ENCODE data around the gene CAMK2A.
A peak's percentile ranks its signal among the peaks of the same experiment; 100 is the strongest.

The CAMK2A gene

DNA sequence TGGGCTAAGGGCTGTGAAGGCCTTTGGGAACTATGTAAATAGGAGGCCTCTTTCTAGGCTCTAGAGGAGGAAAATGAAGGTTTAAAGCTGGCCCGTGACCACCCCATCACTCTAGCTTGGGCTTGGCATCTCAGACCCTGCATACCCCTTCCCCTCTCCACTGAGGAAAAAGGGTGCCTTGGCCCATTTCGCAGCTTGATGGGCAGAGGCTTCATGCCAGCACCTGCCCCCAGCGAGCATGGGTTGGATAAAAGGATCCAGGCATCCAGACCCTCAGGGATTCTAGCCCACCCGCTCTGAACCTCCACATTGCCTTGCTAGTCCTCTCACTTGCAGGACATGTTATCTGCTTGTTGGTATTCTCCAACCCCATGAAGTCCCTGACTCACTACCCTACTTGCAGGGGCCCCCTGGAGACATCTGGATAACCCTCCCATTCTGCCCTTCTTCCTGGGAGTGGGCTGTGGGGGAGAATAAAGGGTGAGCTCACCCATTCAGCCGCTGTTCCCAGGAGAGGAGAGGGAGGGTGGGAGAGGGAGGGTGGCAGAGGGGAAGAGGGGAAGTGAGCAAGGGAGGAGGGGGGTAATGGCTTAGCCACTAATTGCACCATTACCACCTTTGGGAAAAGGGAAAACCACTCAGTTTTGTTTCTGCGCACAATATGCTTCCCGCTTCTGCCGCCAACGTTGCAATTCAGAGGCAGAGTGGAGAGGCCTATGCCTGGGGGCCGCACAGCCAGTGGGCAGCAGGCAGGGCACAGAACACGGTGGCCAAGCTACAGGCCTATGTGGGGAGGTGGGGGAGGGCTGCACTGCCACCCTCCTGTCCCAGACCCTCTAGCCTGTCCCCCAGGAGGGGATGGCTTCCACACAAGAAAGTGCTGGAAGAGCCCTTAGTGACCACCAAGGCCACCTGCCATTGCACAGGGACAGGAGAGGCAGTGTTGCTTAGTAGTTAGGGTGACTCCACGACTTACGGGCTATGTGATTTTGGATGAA is 2.1 kb upstream of the CAMK2A start:
- H3K4me3 ChIP-seq (ENCODE audit: low read depth, low read length) = no peak overlapping the region
- no peak for DNase-seq (ENCODE audit: low read depth)
- TF ChIP-seq, protein P1, sequence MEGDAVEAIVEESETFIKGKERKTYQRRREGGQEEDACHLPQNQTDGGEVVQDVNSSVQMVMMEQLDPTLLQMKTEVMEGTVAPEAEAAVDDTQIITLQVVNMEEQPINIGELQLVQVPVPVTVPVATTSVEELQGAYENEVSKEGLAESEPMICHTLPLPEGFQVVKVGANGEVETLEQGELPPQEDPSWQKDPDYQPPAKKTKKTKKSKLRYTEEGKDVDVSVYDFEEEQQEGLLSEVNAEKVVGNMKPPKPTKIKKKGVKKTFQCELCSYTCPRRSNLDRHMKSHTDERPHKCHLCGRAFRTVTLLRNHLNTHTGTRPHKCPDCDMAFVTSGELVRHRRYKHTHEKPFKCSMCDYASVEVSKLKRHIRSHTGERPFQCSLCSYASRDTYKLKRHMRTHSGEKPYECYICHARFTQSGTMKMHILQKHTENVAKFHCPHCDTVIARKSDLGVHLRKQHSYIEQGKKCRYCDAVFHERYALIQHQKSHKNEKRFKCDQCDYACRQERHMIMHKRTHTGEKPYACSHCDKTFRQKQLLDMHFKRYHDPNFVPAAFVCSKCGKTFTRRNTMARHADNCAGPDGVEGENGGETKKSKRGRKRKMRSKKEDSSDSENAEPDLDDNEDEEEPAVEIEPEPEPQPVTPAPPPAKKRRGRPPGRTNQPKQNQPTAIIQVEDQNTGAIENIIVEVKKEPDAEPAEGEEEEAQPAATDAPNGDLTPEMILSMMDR (conservative IDR thresholded peaks at IDR 0.05; ENCODE audit: low read depth, low read length) = no peak

DNA sequence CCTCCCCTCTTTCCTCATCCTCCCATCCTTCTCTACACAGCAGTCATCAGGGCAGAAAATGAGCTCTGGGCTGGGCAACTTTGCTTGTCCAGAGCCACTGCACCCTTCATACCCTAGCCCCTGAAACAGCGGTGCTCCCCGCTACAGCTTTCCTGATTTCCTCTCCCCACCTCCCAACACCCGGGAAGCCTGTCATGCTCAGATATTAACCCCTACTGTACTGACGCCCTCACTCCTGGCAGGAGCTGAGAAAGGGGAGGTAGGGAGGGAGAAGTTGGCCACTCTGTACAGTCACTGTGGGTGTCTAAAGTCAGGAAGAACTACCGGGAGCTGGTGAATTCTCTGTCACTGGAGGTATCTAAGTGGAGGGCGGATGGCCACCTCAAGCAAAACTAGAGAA is 782 bp downstream of the CAMK2A start:
- TF ChIP-seq, protein P1 (conservative IDR thresholded peaks at IDR 0.05; ENCODE audit: low read depth, low read length) = no peak
- no peak overlapping the region for H3K4me3 ChIP-seq (ENCODE audit: low read depth, low read length)
- DNase-seq (ENCODE audit: low read depth) = no peak

DNA sequence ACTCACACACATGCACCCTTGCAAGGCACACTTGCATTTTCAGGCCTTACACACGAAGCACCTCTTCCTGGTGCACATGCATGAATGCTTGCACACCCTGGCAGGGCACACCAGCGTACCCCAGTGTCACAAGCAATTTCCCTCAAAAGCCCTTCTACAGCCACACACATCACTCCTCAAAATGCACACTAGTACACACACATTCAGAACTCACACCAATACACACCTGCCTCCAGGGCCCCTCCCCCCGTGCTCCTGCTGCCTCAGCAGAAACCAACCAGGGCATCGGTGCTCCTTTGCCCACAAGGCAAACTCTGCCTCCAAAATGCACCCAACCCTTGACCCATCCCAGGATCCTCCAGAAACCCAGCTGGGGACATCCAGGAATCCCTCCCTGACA is 1.2 kb downstream of the CAMK2A start:
- no peak overlapping the region for H3K4me3 ChIP-seq (ENCODE audit: low read depth, low read length)
- DNase-seq (ENCODE audit: low read depth) = no peak
- TF ChIP-seq, protein P1 (conservative IDR thresholded peaks at IDR 0.05; ENCODE audit: low read depth, low read length) = no peak

DNA sequence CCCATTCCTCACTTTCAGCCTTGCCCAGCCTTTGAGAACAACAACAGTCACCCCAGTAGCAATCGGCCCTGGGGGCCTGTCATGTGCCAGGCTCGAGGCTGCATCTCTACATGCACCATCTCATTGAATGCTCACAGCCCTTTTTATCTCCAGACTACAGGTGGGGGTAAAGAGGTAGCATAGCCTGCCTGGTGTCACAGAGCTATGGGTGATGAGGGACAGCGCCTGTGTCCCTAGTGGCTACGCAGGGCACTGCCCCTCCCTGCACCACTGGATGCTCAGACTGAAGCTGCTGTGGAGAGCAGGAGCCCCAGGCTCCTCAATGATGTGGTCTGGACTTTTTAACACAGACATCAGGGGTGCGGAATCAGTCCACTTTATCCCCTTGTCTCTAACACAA is 2.8 kb downstream of the CAMK2A start:
- DNase-seq (ENCODE audit: low read depth) = no peak
- TF ChIP-seq, protein P1 (conservative IDR thresholded peaks at IDR 0.05; ENCODE audit: low read depth, low read length) = peak; percentile 27
- no peak overlapping the region for H3K4me3 ChIP-seq (ENCODE audit: low read depth, low read length)

DNA sequence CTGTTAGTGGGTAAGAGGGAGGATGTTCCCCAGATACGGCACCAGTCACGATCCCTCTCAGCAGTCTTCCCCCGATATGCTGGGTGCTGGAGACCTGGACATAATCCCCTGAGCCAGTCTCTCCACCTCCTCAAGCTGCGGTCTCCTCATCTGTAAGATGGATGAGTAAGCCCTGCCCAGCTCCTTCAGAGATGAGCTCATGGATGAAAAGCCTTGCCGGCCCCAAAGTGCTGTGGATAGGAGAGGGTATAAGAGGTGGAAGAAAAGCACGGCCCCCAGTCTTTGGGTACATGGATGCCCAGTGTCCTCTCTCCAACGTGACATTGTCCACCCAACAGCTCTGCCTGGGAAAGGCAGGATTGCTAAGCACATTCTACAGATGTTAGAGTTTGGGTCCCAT is 4.5 kb downstream of the CAMK2A start:
- no peak overlapping the region for H3K4me3 ChIP-seq (ENCODE audit: low read depth, low read length)
- DNase-seq (ENCODE audit: low read depth) = no peak
- TF ChIP-seq, protein P1 (conservative IDR thresholded peaks at IDR 0.05; ENCODE audit: low read depth, low read length) = no peak

DNA sequence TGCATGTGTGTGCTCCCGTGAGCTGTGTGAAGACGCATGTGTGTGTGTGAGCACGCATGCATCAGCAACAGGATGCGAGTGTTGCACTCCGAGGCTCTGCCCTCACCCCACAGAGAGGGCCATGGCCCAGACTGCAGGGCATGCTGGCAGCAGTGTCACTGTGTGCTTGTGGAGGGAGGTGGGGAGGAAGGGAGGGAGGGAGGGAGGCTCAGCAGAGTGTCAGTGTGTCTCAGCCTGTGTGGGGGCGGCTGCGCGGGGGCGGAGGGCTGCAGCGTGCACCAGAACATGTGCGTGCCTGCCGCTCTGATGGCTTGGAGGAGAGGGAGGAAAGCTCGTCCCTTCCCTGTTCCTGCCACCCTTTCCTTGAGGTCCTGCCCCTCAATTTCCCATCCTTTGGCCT is 5.3 kb downstream of the CAMK2A start:
- DNase-seq (ENCODE audit: low read depth) = no peak
- H3K4me3 ChIP-seq (ENCODE audit: low read depth, low read length) = no peak overlapping the region
- TF ChIP-seq, protein P1 (conservative IDR thresholded peaks at IDR 0.05; ENCODE audit: low read depth, low read length) = no peak

DNA sequence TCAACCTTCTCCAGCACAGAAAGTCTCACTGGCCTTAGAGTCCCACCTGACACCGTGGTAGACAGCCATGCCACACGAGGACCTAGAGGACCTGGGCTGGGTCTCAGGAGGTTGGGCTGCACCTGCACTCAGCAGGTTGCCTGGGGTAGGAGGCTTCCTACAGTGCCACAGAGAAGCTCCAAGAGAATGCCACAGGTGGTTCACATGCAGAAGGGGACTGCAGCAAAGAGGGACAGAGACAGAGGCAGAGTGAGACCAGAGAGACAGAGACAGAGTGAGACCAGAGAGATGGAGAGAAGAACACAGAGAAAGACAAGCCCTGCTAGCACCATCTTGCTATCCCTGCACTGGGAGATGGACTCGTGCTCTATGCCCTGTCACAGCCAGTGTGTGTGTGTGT is 5.7 kb downstream of the CAMK2A start:
- TF ChIP-seq, protein P1 (conservative IDR thresholded peaks at IDR 0.05; ENCODE audit: low read depth, low read length) = no peak
- no peak for DNase-seq (ENCODE audit: low read depth)
- H3K4me3 ChIP-seq (ENCODE audit: low read depth, low read length) = no peak overlapping the region

Data from choroid plexus epithelial cell (primary cell).